Measurements from ENCODE around the gene HSPB6.
"Not testable (repeated sequence)": the region's sequence is repeated elsewhere in the genome, so short reads cannot be mapped to it uniquely, and the experiment has no call there.

The HSPB6 gene, protein sequence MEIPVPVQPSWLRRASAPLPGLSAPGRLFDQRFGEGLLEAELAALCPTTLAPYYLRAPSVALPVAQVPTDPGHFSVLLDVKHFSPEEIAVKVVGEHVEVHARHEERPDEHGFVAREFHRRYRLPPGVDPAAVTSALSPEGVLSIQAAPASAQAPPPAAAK
- total RNA-seq, result 0 to 0.44 (median 0) reads per million in 4 experiments

DNA sequence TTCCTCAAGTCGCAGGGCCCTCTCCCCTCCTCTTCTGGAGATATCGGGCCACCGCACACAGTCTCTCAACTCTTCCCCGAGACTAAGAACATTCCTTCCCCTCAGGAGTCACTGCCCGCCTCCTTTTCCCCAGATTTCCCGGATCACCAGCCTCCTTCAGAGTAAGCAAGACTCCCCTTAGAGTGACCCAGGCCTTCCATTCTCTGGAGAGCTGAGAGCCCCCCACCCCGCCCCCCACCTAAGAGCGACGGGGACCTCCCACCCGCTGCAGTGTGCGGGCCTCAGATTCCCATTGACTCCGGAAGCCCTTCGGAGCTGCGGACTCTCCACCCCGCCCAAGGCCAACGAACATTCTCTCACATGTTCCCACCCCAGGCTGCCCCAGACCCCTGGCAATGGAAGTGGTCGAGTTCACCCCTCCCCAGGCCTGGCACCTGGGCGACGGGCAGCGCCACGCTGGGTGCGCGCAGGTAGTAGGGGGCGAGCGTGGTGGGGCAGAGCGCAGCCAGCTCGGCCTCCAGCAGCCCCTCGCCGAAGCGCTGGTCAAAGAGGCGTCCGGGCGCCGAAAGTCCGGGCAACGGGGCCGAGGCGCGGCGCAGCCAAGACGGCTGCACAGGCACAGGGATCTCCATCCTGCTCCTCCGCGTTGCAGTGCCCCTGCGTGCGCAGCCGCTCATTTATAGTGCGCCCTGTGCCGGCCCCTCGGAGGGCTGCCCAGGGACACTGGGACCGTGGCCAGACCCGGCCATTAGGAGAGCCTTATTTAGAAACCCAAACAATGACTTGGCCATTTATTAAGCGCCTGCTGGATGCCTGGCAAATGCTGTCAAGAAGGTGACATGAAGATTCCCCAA lies at the start of gene HSPB6:
Gene HSPB6 (minus strand): TSS at position 653 of the 854 bp plus-strand sequence. CDS start 21 bp downstream, at position 632.
- DNase-seq, result no peak

DNA sequence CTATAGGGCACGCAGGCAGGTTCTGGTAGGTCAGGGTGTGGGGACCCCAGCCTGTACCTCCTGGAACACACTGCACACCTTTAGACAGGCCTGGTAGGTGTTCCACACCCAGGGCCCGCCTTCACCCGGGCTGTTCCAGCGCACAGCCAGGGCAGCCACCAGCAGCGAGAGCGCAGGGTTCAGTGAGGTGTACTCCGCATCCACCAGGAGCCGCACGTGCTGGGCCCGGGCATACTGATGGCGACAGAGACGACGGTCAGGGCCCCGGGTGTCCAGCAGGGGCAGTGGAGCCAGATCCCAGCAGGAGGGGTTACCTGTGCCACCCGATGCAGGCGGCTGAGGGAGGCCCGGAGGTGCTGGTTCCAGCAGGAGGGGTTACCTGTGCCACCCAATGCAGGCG lies 49.8 kb upstream of the HSPB6 start:
- DNase-seq, result no peak

DNA sequence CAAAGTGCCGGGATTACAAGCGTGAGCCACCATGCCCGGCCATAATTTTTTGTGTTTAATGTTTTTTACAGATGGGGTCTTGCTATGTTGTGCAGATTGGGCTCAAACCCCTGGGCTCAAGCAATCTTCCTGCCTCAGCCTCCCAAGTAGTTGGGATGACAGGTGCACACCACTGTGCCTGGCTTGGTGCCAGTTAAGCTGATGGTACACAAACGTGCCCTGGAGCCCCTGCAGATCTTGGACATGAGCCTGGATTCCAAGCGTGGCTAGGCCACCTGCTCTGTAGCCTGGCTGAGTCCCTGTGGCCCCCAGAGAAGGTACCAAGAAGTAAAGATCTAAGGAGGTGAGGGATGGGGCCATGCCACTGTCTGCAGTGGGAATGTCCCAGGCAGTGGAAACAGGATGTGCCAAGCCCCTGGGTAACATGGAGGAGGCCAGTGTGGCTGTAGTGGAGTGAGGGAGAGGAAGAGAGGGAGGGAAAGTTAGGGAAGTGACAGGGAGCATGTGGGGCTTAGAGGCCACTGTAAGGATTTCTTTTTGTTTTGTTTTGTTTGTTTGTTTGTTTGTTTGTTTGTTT lies 48.8 kb upstream of the HSPB6 start:
- DNase-seq, result no peak

DNA sequence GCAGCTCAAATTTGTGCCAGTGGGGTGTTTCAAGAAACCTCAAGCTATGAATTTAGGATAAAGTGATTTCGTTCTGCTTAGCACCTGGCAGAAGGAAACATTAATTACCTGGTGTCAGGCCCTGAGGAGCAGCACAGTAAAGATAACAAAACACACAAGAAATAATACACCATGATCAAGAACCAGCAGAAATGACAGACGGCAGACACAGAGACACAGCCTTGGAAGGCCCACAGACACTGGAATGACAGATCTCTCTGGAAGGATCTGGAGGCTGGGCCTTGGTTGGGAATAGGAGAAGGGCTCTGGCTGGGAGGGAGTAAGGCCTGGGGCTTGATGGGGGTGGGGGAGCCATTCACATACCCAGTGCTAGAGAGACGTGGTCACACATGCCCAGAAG lies 45.0 kb upstream of the HSPB6 start:
- no peak for DNase-seq

DNA sequence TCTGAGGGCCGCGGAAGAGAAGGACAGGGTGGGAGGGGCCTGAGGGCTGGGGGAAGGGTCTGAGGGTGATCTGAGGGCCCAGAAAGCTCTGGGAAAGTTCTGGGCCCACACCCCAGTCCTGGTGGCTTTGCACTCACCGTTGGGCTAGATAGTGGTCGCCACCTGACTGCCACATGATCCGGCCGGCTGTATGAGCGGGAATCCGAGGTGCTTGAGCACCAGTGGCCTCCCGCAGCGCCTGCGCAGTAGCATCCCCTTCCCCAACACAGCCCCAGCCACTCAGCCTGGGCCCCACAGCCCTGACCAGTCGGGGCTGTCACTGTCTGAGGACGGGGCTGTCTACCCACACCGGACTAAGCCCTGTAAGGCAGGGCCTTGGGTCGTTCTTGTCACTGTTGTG lies 40.8 kb upstream of the HSPB6 start:
- DNase-seq, result no peak

DNA sequence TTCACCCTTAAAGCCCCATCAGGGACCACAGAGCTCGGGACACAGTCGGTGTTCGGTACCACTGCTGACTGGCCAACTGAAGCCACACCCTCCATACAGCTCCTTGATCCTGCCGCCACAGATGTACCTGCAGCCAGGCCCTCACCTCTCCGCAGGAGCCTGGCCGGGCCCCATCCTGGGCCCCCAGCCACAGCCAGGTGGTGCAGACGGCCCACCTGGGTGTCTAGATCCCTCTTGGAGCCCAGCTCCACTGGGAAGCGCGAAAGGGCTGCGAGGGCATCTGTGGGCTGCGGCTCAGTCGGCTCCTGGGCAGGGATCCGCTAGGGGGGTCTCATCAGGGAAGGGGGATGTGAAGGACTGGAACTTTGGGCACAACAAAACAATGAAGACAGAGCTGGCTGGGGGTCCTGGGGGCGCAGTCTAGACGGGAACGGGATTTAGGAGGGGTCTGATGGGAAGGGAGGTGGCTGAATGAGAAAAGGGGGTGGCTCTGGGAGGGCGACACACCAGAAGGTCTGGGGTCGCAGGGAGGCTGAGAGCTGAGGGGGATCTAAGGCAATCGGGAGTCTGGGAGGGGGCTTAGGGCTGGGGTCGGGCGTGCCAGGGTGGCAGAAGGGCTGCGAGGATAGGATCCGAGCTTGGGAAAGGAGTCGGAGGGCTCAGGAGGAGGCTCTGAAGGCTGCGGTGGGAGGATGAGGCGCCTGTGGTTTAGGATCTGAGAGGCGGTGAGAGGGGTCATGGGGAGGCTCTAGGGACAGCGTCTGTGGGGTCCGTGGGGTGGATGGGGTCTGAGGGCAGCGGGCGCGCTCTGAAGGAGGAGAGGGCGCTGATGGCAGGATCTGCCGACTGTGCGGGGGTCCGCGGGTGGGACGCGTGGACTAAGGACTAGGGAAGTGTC lies 40.1 kb upstream of the HSPB6 start:
- DNase-seq, result no peak

DNA sequence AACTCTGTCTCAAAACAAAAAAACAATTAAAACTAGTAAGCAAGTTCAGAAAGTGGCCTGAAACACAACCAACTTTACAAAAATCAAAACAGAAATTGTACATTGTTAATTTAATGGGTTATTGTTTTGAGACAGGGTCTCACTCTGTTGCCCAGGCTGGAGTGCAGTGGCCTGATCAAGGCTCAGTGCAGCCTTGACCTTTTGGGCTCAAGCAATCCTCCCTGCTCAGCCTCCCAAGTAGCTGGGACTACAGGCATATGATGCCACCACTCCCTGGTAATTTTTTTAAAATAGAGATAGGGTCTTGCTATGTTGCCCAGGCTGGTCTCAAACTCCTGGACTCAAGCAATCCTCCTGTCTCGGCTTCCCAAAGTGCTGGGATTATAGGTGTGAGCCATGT lies 38.7 kb upstream of the HSPB6 start:
- DNase-seq, result not testable (repeated sequence)

DNA sequence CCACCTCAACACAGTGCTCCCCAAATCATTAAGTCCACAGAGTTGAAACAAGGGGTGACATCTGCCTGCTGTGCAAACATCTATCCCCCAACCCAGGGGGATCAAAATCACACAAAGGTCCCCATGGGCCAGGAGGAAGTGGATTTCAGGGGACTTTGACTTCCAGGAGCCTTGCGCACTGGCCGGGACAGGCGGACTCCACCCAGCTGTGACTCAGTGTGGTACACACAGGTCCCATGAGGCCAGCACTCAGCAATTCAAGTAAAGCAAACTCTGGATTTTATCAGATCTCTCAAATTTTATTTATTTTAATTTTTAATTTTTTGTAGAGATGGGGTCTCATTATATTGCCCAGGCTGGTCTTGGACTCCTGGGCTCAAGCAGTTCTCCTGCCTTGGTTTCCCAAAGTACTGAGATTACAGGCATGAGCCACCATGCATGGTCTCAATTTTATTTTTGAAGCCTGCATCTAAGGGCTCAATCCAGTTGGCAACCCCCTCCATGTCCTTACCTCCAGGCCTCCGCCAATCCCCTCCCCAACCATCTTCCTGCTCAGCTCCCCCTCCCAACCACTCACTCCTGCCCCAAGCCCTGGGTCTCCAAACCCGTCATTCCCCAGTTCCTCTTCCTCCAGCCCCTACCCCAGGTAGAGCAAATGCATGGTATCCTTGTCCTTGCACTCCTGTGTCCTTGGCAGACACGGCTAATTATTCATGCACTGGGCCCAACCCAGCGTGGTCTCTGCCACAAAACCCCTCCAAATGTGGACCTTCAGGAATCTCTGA lies 36.7 kb upstream of the HSPB6 start:
- DNase-seq, result no peak

DNA sequence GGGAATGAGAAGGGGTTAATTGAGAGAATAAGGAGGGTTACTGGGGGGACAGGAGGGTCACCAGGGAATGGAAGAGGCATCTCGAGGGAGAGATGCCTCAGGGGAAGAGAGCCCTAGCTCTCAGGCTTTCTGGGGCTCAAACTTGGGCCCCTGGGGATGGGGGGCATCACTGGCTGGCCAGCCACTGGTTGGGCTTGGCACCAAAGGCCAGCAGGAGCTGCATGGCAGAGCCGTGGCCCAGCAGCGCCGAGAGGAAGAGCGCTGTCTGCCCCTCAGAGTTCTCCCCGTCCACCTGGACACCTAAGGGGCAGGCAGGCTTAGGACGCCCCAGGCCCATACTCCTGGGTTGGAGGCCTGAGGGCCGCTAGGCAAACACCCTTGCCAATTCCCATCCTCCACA lies 36.1 kb upstream of the HSPB6 start:
- DNase-seq, result no peak

DNA sequence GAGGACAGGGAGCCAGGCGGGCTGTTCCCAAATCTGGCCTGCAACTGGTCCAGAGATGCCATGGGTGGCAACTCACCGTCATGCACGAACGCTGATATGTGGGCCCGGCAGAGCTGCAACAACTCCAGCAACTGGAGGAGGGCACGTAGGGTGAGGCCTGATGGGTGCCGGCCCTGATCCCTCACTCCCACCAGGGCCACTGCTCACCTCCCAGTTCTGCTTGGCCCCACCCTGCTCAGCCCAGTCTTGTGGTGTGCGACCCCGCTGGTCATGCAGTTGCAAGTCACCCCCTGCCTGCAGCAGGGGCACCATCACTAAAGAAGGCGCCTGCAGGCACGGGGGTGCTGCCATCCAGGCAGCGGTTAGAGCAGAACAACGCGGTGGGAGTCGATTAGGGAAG lies 35.5 kb upstream of the HSPB6 start:
- DNase-seq, result no peak

DNA sequence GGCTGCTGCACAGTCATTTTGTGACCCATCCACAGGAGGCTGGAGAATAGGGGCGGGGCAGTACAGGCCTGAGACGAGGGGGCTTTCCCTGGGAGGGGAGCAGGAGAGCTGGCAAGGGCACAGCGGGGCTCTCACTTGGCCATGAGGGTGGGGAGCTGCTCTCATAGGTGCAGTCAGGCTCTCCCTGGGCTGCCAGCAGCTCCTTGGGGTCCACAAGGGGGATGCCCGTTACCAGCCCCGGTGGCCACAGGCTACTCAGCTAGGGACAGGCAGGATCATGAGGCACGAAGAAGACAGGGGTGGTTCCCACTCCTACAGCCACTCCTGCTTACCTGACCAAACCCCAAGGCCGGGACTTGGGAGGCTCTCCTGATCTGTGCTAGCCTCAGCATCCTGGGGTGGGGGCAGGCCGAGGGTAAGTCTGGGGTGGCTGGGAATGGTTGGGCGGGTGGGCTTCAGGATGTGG lies 35.0 kb upstream of the HSPB6 start:
- no peak for DNase-seq

DNA sequence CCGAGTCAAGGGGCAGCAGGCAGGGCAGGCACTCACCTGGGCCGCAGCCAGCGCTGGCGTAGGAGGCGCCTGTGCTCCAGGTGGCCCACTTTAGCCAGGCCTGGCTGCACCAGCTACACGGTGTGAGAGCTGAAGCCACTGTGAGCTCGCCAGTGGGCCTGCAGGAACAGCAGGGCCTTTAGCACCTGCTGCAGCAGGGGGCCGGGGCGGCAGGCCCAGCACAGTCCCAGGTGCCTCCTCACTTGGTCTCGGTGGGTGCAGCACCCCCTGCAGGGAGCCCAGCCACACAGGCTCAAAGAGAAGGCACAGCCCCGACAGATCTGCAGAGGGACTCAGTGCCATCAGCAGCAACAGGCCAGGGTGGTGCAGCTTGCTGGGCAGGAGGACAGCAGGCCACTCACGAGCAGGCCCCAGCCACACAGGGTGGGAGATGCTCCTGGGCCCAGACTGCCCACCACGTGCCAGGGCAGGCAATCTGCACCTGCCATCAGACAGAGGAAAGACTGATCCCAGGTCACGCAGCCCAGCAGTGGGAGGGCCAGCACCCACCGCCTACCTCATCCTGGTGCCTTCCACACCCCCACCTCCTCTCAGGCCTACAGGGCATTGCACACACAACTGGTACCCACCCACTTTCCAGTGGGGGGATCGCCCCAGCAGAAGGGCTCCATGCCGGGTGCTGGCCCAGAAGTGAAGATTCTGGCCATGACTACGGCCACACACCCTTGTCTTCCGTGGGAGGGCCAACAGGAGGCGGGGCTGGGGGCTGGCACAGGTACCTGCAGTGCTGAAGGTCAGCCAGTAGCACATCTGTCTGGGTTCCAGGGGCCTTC lies 34.4 kb upstream of the HSPB6 start:
- no peak for DNase-seq

DNA sequence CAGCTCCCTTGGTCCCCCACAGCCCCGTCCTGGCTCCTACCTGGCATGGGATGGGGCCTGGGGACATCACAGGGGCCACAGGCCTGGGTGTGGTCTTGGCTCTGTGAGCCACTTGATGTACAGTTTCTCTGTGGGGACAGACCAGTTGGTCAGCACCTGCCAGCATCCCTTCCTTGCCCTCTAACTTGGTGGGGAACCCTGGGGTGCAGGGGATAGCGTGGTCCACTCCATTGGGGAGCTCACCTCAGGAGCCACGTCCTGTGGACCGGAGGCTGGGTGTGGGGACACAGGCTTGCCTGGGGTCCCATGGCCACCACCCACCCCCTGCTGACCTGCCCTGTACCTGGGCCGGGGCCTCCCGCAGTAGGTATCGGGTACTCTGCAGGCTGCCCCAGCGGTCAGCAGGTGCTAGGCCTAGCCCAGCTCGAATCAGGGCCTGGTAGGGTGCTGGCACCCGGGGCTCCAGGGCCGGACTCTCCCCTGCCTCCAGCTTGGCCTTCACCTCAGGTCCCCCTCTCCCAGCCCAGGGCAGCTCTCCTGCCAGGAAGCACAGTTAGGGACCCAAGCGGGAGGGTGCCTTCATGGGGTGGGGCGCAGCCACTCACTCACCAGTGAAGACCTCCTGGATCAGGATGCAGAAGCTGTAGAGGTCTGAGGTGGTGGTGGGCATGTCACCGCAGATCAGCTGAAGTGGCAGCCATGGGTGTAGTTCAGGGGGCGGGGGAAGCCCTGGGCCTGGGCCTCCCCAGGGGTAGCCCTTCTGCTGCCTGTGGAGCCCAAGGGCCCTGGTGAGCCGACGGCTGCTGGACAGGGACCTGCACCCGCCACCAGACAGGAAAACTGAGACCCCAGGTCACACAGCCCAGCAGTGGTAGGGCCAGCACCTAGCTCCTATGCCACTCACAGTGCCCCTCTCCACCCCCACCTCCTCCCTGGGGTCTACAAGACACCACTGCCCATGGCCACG lies 33.4 kb upstream of the HSPB6 start:
- no peak for DNase-seq

DNA sequence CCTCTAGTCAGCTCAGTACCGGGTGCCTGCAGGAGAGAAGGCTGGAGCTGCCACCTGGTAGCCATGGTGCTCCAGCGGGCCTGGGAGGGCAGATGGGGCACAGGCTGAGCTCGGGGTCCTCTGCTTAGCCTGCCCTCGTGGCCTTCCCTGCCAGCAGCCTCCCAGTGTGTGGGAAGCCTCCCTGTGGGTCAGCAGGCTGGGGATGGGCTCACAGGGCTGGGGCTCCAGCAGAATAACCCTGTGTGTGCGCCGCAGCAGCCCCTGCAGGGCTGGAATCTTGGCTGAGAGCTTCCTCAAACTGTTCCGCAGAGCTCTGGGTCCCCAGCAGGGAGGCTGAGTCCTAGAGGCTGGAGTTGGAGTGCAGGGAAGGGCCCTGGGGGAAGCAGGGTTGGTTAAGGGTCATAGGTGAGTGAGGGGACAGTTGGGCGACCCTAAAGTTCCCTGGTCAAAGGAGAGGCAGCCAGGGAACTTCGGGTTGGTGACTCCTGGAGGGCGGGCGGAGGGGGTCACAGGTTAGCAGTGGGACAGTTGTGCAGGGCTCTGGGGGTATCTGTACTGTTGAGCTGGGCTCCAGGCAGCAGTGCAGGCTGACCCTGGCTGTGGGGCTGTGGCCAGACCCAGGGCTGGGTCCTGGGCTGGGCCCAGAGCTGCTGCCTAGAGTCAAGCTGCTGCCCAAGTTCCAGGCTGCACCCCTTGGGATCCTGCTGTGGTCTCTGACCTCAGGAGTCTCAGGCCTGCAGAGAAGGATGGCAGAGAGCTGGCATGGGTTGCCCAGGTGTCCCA lies 32.6 kb upstream of the HSPB6 start:
- DNase-seq, result no peak

DNA sequence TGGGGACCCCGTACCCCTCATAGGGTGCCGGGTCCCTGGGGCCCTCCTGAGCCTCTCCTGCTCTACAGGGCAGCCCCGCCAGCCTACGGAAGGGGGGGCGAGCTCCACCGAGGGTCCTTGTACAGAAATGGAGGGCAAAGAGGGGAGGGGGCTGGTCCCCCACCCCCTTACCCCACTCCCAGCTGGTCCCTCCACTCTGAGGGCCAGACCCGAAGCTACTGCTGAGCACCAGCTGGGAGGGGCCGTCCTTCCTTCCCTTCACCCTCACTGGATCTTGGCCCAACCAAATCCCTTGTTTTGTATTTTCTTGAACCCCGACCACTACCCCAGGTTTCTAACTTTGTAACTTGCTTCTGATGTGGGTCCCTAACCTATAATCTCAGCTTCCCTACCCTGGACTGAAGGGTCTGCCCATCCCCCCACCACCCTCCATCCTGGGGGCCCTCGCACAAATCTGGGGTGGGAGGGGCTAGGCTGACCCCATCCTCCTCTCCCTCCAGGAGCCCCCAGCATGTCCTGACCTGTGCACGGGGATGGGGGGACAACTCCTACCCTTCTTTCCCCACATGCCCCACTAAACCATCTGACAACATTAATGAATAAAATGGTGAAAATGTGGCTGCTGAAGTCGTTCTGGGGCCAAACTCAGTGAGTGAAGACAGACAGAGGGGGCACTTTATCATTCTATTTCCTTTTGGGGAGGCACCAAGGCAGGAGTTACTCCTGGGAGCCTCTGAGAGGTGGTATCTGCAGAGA lies 31.6 kb upstream of the HSPB6 start:
- DNase-seq, result no peak

DNA sequence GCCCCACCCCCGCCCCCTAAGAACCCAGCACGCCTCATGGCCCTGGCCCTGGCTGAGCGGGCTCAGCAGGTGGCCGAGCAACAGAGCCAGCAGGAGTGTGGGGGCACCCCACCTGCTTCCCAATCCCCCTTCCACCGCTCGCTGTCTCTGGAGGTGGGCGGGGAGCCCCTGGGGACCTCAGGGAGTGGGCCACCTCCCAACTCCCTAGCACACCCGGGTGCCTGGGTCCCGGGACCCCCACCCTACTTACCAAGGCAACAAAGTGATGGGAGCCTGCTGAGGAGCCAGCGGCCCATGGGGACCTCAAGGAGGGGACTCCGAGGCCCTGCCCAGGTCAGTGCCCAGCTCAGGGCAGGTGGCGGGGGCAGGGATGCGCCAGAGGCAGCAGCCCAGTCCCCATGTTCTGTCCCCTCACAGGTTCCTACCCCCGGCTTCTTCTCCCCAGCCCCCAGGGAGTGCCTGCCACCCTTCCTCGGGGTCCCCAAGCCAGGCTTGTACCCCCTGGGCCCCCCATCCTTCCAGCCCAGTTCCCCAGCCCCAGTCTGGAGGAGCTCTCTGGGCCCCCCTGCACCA lies 30.5 kb upstream of the HSPB6 start:
- DNase-seq, result no peak

DNA sequence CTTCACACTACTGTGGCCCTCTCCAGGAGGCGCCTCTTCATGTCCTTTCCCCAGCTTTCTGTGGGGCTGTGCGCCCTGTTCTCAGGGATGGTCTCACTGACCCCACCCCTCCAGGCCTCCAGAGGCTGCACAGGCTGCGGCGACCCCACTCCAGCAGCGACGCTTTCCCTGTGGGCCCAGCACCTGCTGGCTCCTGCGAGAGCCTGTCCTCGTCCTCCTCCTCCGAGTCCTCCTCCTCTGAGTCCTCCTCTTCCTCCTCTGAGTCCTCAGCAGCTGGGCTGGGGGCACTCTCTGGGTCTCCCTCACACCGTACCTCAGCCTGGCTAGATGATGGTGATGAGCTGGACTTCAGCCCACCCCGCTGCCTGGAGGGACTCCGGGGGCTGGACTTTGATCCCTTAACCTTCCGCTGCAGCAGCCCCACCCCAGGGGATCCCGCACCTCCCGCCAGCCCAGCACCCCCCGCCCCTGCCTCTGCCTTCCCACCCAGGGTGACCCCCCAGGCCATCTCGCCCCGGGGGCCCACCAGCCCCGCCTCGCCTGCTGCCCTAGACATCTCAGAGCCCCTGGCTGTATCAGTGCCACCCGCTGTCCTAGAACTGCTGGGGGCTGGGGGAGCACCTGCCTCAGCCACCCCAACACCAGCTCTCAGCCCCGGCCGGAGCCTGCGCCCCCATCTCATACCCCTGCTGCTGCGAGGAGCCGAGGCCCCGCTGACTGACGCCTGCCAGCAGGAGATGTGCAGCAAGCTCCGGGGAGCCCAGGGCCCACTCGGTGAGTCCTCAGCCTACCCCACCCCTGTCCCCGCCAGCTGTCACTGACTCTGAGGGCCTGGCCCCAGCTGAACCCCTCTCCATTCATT lies 29.7 kb upstream of the HSPB6 start:
- DNase-seq, result no peak
